Neural progenitor cell (in vitro differentiated cells): Measurements from ENCODE around the gene TMEM145. TPM values are rescaled to one million over a fixed set of nuclear protein-coding genes. Genes with fewer than 3 reads are reported as not detected.
"Not testable (repeated sequence)": the region's sequence is repeated elsewhere in the genome, so short reads cannot be mapped to it uniquely, and the experiment has no call there.

Source experiments
- DNase-seq: peaks from one replicate; pipeline ENCODE4 v3.0.0-alpha.2; 2016; ENCODE audit warnings: low spot score
- H2AFZ ChIP-seq: fragments of 200-600 bp; sonication (generic); replicated peaks from 2 replicates; pipeline ENCODE4 v1.6.1; 2016; ENCODE audit warnings: antibody characterized with exemption
- H3F3A ChIP-seq: fragments of 200-600 bp; sonication (generic); 2 replicates; pipeline ENCODE4 v1.6.1; 2016; ENCODE audit warnings: antibody characterized with exemption, low read depth
- H3K27ac ChIP-seq: fragments of 200-600 bp; sonication (generic); 2 replicates; pipeline ENCODE4 v1.5.1; 2016; ENCODE audit warnings: mild to moderate bottlenecking
- H3K27me3 ChIP-seq: fragments of 200-600 bp; sonication (generic); 2 replicates; pipeline ENCODE4 v1.6.1; 2016; ENCODE audit warnings: mild to moderate bottlenecking, moderate library complexity
- H3K36me3 ChIP-seq: fragments of 200-600 bp; sonication (generic); 2 replicates; pipeline ENCODE4 v1.5.1; 2016
- H3K4me1 ChIP-seq: fragments of 200-600 bp; sonication (generic); 2 replicates; pipeline ENCODE4 v1.6.1; 2016; ENCODE audit warnings: mixed run types
- H3K4me2 ChIP-seq: fragments of 200-600 bp; sonication (generic); 2 replicates; pipeline ENCODE4 v1.6.1; 2016
- H3K4me3 ChIP-seq: fragments of 200-600 bp; sonication (generic); 2 replicates; pipeline ENCODE4 v1.5.1; 2016
- H3K79me2 ChIP-seq: fragments of 200-600 bp; sonication (generic); 2 replicates; pipeline ENCODE4 v1.6.1; 2016; ENCODE audit warnings: low read depth
- H3K9ac ChIP-seq: fragments of 200-600 bp; sonication (generic); 2 replicates; pipeline ENCODE4 v1.6.1; 2016
- H3K9me3 ChIP-seq: fragments of 200-600 bp; sonication (generic); 2 replicates; pipeline ENCODE4 v1.5.1; 2016; ENCODE audit warnings: low read depth
- H4K20me1 ChIP-seq: fragments of 200-600 bp; sonication (generic); 2 replicates; pipeline ENCODE4 v1.6.1; 2016; ENCODE audit warnings: low read depth
- H3K27ac Mint-ChIP-seq: 3 replicates; pipeline ENCODE4 v1.8.0; 2021; ENCODE audit warnings: mixed read lengths
- H3K27me3 Mint-ChIP-seq: 2 replicates; pipeline ENCODE4 v1.8.0; 2022; ENCODE audit warnings: low read depth, mild to moderate bottlenecking, inconsistent platforms, moderate library complexity, mixed read lengths; ENCODE audit not compliant: insufficient read depth
- H3K36me3 Mint-ChIP-seq: 3 replicates; pipeline ENCODE4 v1.8.0; 2021; ENCODE audit warnings: mixed read lengths
- H3K4me1 Mint-ChIP-seq: 3 replicates; pipeline ENCODE4 v1.8.0; 2021; ENCODE audit warnings: mixed read lengths
- H3K4me3 Mint-ChIP-seq: 3 replicates; pipeline ENCODE4 v1.8.0; 2021; ENCODE audit warnings: mild to moderate bottlenecking, moderate library complexity, mixed read lengths
- H3K9me3 Mint-ChIP-seq: 3 replicates; pipeline ENCODE4 v1.8.0; 2020; ENCODE audit warnings: mixed read lengths
- CTCF ChIP-seq: fragments of 200-600 bp; sonication (generic); IDR thresholded peaks from 2 replicates; pipeline ENCODE4 v1.5.1; 2017; ENCODE audit warnings: antibody characterized with exemption, mild to moderate bottlenecking
- EZH2 ChIP-seq: fragments of 200-600 bp; sonication (generic); IDR thresholded peaks from 2 replicates; pipeline ENCODE4 v1.6.1; 2017; ENCODE audit warnings: antibody characterized with exemption, mild to moderate bottlenecking, moderate library complexity
- EZH2phosphoT487 ChIP-seq: fragments of 200-600 bp; sonication (generic); IDR thresholded peaks from 2 replicates; pipeline ENCODE4 v1.6.1; 2017; ENCODE audit warnings: antibody characterized with exemption
- total RNA-seq: library from RNA; depleted of rRNA; stranded (reverse); fragments of >200 nt; gene quantifications from 2 replicates; pipeline ENCODE4 v1.2.3, GENCODE V29; 2015; ENCODE audit warnings: low replicate concordance

TMEM145 gene
- total RNA-seq, 1 donor from 2014 or later: 6.6 TPM

GRCh38 chr19:42335374-42335936 lies 22.3 kb downstream of the TMEM145 start:
- Histone ChIP-seq H3K4me2 (no peak overlapping the region), H3K9ac (no peak overlapping the region), H3K27me3 (no peaks in the 10 kb centered on the region), H4K20me1 (peaks cover 21% of the 10 kb centered on the region), H3K27ac (no peak overlapping the region), H2AFZ (no peak overlapping the region), H3F3A (no peaks in the 10 kb centered on the region), H3K4me1 (no peaks in the 10 kb centered on the region), H3K9me3 (no peaks in the 10 kb centered on the region), H3K79me2 (no peaks in the 10 kb centered on the region), H3K36me3 (no peaks in the 10 kb centered on the region), H3K4me3 (no peak overlapping the region)
- no peak for DNase-seq
- Mint-ChIP-seq H3K27ac (no peak overlapping the region), H3K36me3 (peaks cover 9% of the 10 kb centered on the region), H3K27me3 (peaks cover 5% of the 10 kb centered on the region), H3K9me3 (no peaks in the 10 kb centered on the region), H3K4me3 (no peak overlapping the region), H3K4me1 (peaks cover 4% of the 10 kb centered on the region)
- TF ChIP-seq EZH2phosphoT487 (no peak), EZH2 (no peak), CTCF (no peak)

GRCh38 chr19:42335971-42336370 lies 22.9 kb downstream of the TMEM145 start:
- DNase-seq: no peak
- H3K36me3 Mint-ChIP-seq: peaks cover 9% of the 10 kb centered on the region
- Histone ChIP-seq H3K4me2 (no peak overlapping the region), H3K9ac (no peak overlapping the region), H4K20me1 (peaks cover 18% of the 10 kb centered on the region), H3K27me3 (no peaks in the 10 kb centered on the region), H3K79me2 (no peaks in the 10 kb centered on the region), H2AFZ (no peak overlapping the region), H3K27ac (no peak overlapping the region), H3K4me1 (no peaks in the 10 kb centered on the region), H3K4me3 (no peak overlapping the region), H3K36me3 (no peaks in the 10 kb centered on the region), H3F3A (no peaks in the 10 kb centered on the region), H3K9me3 (no peaks in the 10 kb centered on the region)
- no peaks in the 10 kb centered on the region for H3K9me3 Mint-ChIP-seq
- H3K27me3 Mint-ChIP-seq: no peaks in the 10 kb centered on the region
- H3K27ac Mint-ChIP-seq: no peak overlapping the region
- H3K4me1 Mint-ChIP-seq: no peaks in the 10 kb centered on the region
- no peak for TF ChIP-seq EZH2
- TF ChIP-seq CTCF: no peak
- TF ChIP-seq EZH2phosphoT487: no peak
- no peak overlapping the region for H3K4me3 Mint-ChIP-seq

DNA sequence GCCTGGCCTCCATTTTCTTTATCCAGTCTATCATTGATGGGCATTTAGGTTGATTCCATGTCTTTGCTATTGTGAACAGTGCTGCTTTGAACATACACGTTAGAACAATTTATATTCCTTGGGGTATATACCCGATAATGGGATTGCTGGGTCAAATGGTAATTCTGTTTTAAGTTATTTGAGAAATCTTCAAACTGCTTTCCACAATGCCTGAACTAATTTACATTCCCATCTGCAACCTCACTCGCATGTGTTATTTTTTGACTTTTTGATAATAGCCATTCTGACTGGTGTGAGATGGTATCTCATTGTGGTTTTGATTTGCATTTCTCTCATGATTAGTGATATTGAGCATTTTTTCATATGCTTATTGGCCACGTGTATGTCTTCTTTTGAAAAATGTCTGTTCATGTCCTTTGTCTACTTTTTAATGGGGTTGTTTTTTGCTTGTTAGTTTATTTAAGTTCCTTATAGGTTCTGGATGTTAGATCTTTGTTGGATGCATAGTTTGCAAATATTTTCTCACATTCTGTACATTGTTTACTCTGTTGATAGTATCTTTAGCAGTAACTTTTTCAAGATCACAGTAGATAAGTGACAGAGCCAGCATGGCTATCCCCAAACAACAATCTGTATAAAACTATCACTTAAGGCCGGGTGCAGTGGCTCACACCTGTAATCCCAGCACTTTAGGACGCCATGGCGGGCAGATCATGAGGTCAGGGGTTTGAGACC lies 26.2 kb downstream of the TMEM145 start:
- not testable (repeated sequence) for H3K79me2 ChIP-seq, H3K27me3 Mint-ChIP-seq, H3K4me3 ChIP-seq, DNase-seq, H3K27me3 ChIP-seq, H3K9me3 Mint-ChIP-seq, H3K36me3 ChIP-seq, H3K9me3 ChIP-seq, H3K4me1 ChIP-seq, H2AFZ ChIP-seq, H3K4me1 Mint-ChIP-seq, H3K27ac Mint-ChIP-seq, H3K9ac ChIP-seq, H3K4me3 Mint-ChIP-seq, H3K4me2 ChIP-seq, H3F3A ChIP-seq, H3K27ac ChIP-seq, H4K20me1 ChIP-seq
- H3K36me3 Mint-ChIP-seq: peaks cover 16% of the 10 kb centered on the region

DNA sequence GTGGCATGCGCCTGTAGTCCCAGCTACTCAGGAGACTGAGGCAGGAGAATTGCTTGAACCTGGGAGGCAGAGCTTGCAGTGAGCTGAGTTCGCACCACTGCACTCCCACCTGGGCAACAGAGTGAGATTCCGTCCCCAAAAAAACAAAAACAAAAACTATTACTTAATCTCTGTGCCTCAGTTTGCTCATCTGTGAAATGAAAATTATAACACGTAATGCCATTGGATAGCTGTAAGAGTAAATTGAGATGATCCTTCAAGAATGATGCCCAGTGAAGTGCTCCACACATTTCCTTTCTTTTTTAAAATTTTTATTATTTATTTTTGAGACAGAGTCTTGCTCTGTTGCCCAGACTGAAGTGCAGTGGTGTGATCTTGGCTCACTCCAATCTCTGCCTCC lies 26.8 kb downstream of the TMEM145 start:
- H3K27me3 Mint-ChIP-seq, H3K4me3 ChIP-seq, H3K36me3 ChIP-seq, H3K4me2 ChIP-seq, H3K4me1 Mint-ChIP-seq, H3K4me3 Mint-ChIP-seq, H2AFZ ChIP-seq, H3K27ac Mint-ChIP-seq, H3K27me3 ChIP-seq, H3K9ac ChIP-seq, H4K20me1 ChIP-seq, H3K27ac ChIP-seq, H3K9me3 ChIP-seq, DNase-seq, H3F3A ChIP-seq, H3K9me3 Mint-ChIP-seq, H3K79me2 ChIP-seq, H3K4me1 ChIP-seq: not testable (repeated sequence)
- H3K36me3 Mint-ChIP-seq: peaks cover 20% of the 10 kb centered on the region
